T-cell (primary cell): ENCODE results near the gene PARD6A. TPM values are rescaled to one million over a fixed set of nuclear protein-coding genes. Genes with fewer than 3 reads are reported as not detected.

Experiments used
- ATAC-seq, 4 experiments: fragments of 200-7000 bp in 3 of 4; fragments of 150-1000 bp in 1 of 4; cut with Tn5 transposase; replicated peaks in 1 of 4; 1 replicate in 3 of 4; 2 replicates in 1 of 4; pipeline ENCODE4 v1.10.0; 2021; ENCODE audit warnings: moderate library complexity in 3 of 4, mild to moderate bottlenecking in 2 of 4, moderate number of reproducible peaks in 1 of 4
- CTCF ChIA-PET, 2 donors: fragments of 300-600 bp; sonication (Branson Sonifier 250); formaldehyde crosslinking; loops; one replicate each; lab custom pipeline; 2022; ENCODE audit warnings: antibody characterized with exemption in 2 of 2; lab: Charles Lee
- POLR2A ChIA-PET, 2 donors: fragments of 300-600 bp; sonication (Branson Sonifier 250); formaldehyde crosslinking; loops; one replicate each; lab custom pipeline; 2022; ENCODE audit warnings: antibody characterized with exemption in 2 of 2; lab: Charles Lee
- DNase-seq, 35 experiments: peaks; one replicate each; pipeline versions ENCODE4 v3.0.0 to v3.0.0-alpha.2; 2013 to 2023
- H3K27ac ChIP-seq: one replicate; pipeline ENCODE4 v1.5.1; 2013; ENCODE audit warnings: low read length
- H3K27me3 ChIP-seq, 2 experiments: replicated peaks in 1 of 2; 1 replicate in 1 of 2; 2 replicates in 1 of 2; pipeline versions ENCODE4 v1.6.1 to v1.7.0; 2013; ENCODE audit warnings: low read length in 1 of 2, mixed read lengths in 1 of 2; ENCODE audit not compliant: control insufficient read depth in 2 of 2, insufficient read depth in 2 of 2; ENCODE audit errors: extremely low read depth in 1 of 2
- H3K36me3 ChIP-seq, 2 donors: 1 replicate in 1 of 2; 2 replicates in 1 of 2; pipeline versions ENCODE4 v1.6.1 to v1.7.0; 2013; ENCODE audit warnings: low read length in 1 of 2; ENCODE audit not compliant: control insufficient read depth in 2 of 2, insufficient read depth in 1 of 2; ENCODE audit errors: extremely low read depth in 1 of 2
- H3K4me1 ChIP-seq, 2 experiments: 1 replicate in 1 of 2; 2 replicates in 1 of 2; pipeline versions ENCODE4 v1.6.1 to v1.7.0; 2013; ENCODE audit warnings: low read length in 2 of 2, mixed read lengths in 1 of 2; ENCODE audit not compliant: insufficient read depth in 2 of 2, control insufficient read depth in 1 of 2; ENCODE audit errors: extremely low read depth in 1 of 2
- H3K4me3 ChIP-seq, 2 donors: 1 replicate in 1 of 2; 2 replicates in 1 of 2; pipeline versions ENCODE4 v1.5.1 to v1.7.0; 2013; ENCODE audit warnings: mild to moderate bottlenecking in 2 of 2, low read length in 1 of 2, moderate library complexity in 1 of 2; ENCODE audit not compliant: control insufficient read depth in 1 of 2; ENCODE audit errors: extremely low read depth in 1 of 2
- H3K9me3 ChIP-seq: 2 replicates; pipeline ENCODE4 v1.7.0; 2013
- H3K27ac Mint-ChIP-seq, 2 donors: one replicate each; pipeline ENCODE4 v1.8.0; 2020 to 2021; ENCODE audit warnings: mild to moderate bottlenecking in 2 of 2, mixed read lengths in 2 of 2
- H3K27me3 Mint-ChIP-seq, 2 donors: one replicate each; pipeline ENCODE4 v1.8.0; 2021 to 2022; ENCODE audit warnings: mixed read lengths in 2 of 2
- H3K36me3 Mint-ChIP-seq: one replicate; pipeline ENCODE4 v1.8.0; 2021; ENCODE audit warnings: mixed read lengths
- H3K4me1 Mint-ChIP-seq, 3 donors: one replicate each; pipeline ENCODE4 v1.8.0; 2020 to 2022; ENCODE audit warnings: mixed read lengths in 3 of 3, mild to moderate bottlenecking in 1 of 3
- H3K4me3 Mint-ChIP-seq, 3 donors: one replicate each; pipeline ENCODE4 v1.8.0; 2020 to 2022; ENCODE audit warnings: mild to moderate bottlenecking in 3 of 3, mixed read lengths in 3 of 3, moderate library complexity in 3 of 3
- H3K9me3 Mint-ChIP-seq, 3 donors: one replicate each; pipeline ENCODE4 v1.8.0; 2020 to 2022; ENCODE audit warnings: mixed read lengths in 3 of 3
- WGBS: methylation state at CpG from one replicate; pipeline ENCODE4 v1.1.5; 2013; ENCODE audit warnings: missing lambda C conversion rate; ENCODE audit not compliant: insufficient coverage; 5-methylcytosine and 5-hydroxymethylcytosine counted together
- total RNA-seq, 35 experiments: library from RNA in 6 of 35; stranded (reverse) in 6 of 35; fragments of 120-200 nt in 1 of 35; gene quantifications; one replicate each; pipeline versions ENCODE4 v1.2.1 to v1.2.4 and lab custom pipeline; 2013 to 2026

PARD6A gene
- total RNA-seq, 5 donors from 2014 or later (not counting 1 experiment from before 2014, with no cell fraction given) = 2.9 to 10.6 (median 7.6) TPM

DNA sequence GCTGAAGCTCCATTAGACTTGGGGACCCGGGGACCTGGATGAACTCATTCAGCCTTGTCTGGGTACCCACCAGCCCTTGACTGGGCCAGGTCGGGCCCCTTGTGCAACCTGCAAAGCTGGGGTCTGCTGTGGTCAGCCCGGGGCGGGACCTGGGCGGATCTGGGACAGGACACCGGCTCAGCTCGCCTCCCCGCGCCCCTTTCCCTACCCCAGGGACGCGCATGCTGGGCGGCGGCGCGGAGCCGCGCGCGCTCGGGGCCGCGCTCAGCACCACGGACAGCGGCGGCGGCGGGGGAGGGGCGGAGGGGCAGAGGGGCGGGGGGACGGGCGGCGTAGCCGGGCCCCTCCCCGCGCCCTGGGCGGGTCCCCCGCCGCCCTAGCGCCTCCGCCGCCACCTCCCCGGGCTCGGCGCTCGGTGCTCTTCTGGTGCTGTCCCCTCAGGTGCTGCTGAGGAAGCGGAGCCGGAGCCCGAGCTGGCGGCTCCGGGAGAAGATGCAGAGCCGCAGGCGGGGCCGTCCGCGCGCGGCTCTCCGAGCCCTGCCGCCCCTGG lies 8.1 kb upstream of the PARD6A start:
- no peaks in the 10 kb centered on the region for H3K27me3 ChIP-seq
- POLR2A ChIA-PET = no interaction called here
- H3K4me3 ChIP-seq = no peak overlapping the region
- no peak overlapping the region for H3K27ac ChIP-seq
- Mint-ChIP-seq H3K4me3 (no peak overlapping the region), H3K9me3 (no peaks in the 10 kb centered on the region), H3K27ac (peak overlapping the region in 1 of 2 donors; percentile 71), H3K36me3 (peaks cover 38% of the 10 kb centered on the region), H3K4me1 (peaks cover 1 to 18% (median 14%) of the 10 kb centered on the region in 3 donors), H3K27me3 (no peaks in the 10 kb centered on the region)
- peak in 1 of 4 experiments; percentile 17 for ATAC-seq
- peaks cover 26 to 82% of the 10 kb centered on the region in 2 donors for H3K36me3 ChIP-seq
- 93% methylated on average over 50 of the region's 59 CpGs for WGBS
- no peak for DNase-seq
- no peaks in the 10 kb centered on the region for H3K9me3 ChIP-seq
- CTCF ChIA-PET = no interaction called here
- no peaks in the 10 kb centered on the region for H3K4me1 ChIP-seq

DNA sequence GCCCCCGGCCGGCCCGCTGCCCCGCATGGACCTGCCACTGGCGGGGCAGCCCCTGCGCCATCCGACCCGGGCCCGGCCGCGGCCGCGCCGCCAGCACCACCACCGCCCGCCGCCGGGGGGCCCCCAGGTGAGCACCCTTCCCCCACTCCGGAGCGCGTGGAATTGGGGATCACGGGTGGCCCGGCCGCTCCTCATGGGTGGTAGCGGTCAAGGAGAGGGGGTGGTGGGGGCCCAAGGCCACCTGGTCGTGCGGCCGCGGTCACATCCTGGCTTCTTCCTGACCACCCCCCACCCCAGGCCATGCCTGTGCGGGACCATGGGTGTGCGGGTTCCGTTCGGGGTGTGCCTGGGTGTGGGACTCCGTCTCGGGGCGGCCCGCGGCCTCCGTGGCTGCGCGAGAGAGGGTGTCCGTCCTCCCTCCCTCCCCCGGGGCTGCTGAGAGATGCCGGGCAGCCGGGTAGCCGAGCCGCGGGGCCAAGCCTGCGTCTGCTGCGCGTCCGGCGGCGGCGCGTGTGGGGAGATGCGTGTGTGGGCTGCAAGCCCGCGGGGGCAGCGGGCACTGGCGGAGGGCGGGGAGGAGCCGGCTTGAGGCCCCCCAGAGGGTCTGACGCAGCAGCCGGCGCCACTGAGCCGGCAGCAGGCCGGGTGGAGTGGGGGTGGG lies 7.5 kb upstream of the PARD6A start:
- H3K4me1 ChIP-seq = peaks cover 0 to 3% of the 10 kb centered on the region in 2 experiments
- no peaks in the 10 kb centered on the region for H3K27me3 Mint-ChIP-seq
- no peaks in the 10 kb centered on the region for H3K9me3 Mint-ChIP-seq
- no peak overlapping the region for H3K4me3 Mint-ChIP-seq
- no peak overlapping the region for H3K27ac Mint-ChIP-seq
- WGBS = 97% methylated on average over 43 of the region's 68 CpGs
- POLR2A ChIA-PET = no interaction called here
- DNase-seq (no peak), ATAC-seq (no peak)
- peaks cover 1 to 24% (median 14%) of the 10 kb centered on the region in 3 donors for H3K4me1 Mint-ChIP-seq
- CTCF ChIA-PET = no interaction called here
- no peak overlapping the region for H3K27ac ChIP-seq
- H3K4me3 ChIP-seq = no peak overlapping the region
- H3K36me3 ChIP-seq = peaks cover 26 to 79% of the 10 kb centered on the region in 2 donors
- H3K27me3 ChIP-seq = no peaks in the 10 kb centered on the region
- no peaks in the 10 kb centered on the region for H3K9me3 ChIP-seq
- peaks cover 38% of the 10 kb centered on the region for H3K36me3 Mint-ChIP-seq

DNA sequence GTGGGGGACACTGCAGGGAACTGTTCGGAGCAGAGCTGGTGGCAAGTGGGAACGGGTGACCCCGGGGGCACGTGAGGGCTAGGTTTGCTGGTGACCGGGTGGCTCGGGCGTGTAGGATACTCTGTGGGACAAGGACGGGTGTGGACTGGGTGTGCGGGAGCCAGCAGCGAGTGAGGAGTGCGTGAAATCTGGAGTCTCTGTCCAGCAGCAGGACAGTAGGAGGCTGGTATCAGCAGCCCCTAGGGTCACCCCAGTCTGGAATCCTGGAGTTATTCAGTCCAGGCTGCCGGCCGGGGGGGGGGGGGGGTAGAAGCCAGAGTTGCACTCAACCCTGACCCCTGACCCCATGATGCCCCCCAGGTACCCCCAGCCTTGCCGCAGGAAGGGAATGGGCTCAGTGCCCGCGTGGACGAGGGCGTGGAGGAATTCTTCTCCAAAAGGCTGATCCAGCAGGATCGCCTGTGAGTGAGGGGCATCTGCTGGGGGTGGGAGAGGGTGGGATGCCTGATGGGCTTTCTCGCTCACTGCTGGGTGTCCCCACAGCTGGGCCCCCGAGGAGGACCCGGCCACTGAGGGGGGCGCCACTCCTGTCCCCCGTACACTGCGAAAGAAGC lies 6.9 kb upstream of the PARD6A start:
- ChIA-PET POLR2A (no interaction called here), CTCF (no interaction called here)
- H3K4me1 ChIP-seq = peaks cover 2 to 10% of the 10 kb centered on the region in 2 experiments
- peaks cover 26 to 74% of the 10 kb centered on the region in 2 donors for H3K36me3 ChIP-seq
- H3K4me3 ChIP-seq = no peak overlapping the region
- ATAC-seq (no peak), DNase-seq (no peak)
- 95% methylated on average over 22 of the region's 25 CpGs for WGBS
- Mint-ChIP-seq H3K4me1 (peaks cover 5 to 28% (median 18%) of the 10 kb centered on the region in 3 donors), H3K4me3 (no peak overlapping the region), H3K9me3 (no peaks in the 10 kb centered on the region), H3K27ac (no peak overlapping the region), H3K27me3 (no peaks in the 10 kb centered on the region), H3K36me3 (peaks cover 38% of the 10 kb centered on the region)
- no peak overlapping the region for H3K27ac ChIP-seq
- H3K9me3 ChIP-seq = no peaks in the 10 kb centered on the region
- no peaks in the 10 kb centered on the region for H3K27me3 ChIP-seq

DNA sequence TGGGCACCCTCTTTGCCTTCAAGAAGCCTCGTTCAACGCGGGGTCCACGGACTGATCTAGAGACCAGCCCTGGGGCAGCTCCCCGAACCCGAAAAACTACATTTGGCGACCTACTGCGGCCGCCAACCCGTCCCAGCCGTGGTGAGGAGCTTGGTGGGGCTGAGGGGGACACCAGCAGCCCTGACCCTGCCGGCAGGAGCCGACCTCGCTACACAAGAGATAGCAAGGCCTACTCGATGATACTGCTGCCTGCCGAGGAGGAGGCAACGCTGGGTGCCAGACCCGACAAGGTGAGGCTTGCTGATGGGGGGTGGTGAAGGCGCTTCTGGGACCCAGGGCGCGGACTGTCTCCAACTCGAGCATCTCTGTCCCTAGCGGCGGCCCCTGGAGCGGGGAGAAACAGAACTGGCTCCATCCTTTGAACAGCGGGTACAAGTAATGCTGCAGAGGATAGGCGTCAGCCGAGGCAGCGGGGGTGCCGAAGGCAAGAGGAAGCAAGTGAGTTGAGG lies 6.3 kb upstream of the PARD6A start:
- Histone ChIP-seq H3K36me3 (peaks cover 26 to 69% of the 10 kb centered on the region in 2 donors), H3K4me1 (peaks cover 5 to 15% of the 10 kb centered on the region in 2 experiments), H3K9me3 (no peaks in the 10 kb centered on the region), H3K27me3 (no peaks in the 10 kb centered on the region), H3K4me3 (no peak overlapping the region), H3K27ac (no peak overlapping the region)
- ChIA-PET POLR2A (no interaction called here), CTCF (no interaction called here)
- peaks cover 38% of the 10 kb centered on the region for H3K36me3 Mint-ChIP-seq
- no peak for DNase-seq
- no peaks in the 10 kb centered on the region for H3K9me3 Mint-ChIP-seq
- WGBS = 96% methylated on average over 30 of the region's 30 CpGs
- no peak overlapping the region for H3K27ac Mint-ChIP-seq
- peaks cover 9 to 33% (median 24%) of the 10 kb centered on the region in 3 donors for H3K4me1 Mint-ChIP-seq
- H3K4me3 Mint-ChIP-seq = no peak overlapping the region
- no peaks in the 10 kb centered on the region for H3K27me3 Mint-ChIP-seq
- no peak for ATAC-seq

DNA sequence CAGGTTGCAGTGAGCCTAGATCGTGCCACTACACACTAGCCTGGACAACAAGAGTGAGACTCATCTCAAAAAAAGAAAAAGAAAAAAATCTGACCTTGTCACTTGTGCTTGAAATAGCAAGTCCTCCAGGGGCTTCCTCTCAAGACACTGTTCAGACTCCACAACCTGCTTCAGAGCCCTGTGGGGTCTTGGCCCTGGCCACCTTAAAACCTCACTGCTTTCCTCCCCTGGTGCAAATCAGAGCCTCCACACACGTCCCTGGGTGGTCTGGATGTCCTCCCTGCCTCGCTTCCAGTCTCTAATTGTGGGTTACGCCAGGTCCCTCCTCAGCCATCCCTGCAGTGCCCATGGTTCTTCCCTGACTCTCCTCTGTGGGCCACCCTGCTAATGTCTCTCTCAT lies 5.4 kb upstream of the PARD6A start:
- no peak overlapping the region for H3K4me3 ChIP-seq
- peaks cover 31% of the 10 kb centered on the region for H3K36me3 Mint-ChIP-seq
- no peaks in the 10 kb centered on the region for H3K27me3 Mint-ChIP-seq
- no peaks in the 10 kb centered on the region for H3K9me3 Mint-ChIP-seq
- peaks cover 5 to 19% of the 10 kb centered on the region in 2 experiments for H3K4me1 ChIP-seq
- no peaks in the 10 kb centered on the region for H3K27me3 ChIP-seq
- POLR2A ChIA-PET = no interaction called here
- H3K4me1 Mint-ChIP-seq = peaks cover 8 to 32% (median 25%) of the 10 kb centered on the region in 3 donors
- peaks cover 22 to 60% of the 10 kb centered on the region in 2 donors for H3K36me3 ChIP-seq
- WGBS = 89% methylated on average over 4 of the region's 4 CpGs
- no peak overlapping the region for H3K4me3 Mint-ChIP-seq
- H3K27ac Mint-ChIP-seq = peak overlapping the region in 1 of 2 donors; percentile 60
- ATAC-seq (no peak), DNase-seq (no peak)
- H3K9me3 ChIP-seq = no peaks in the 10 kb centered on the region
- CTCF ChIA-PET = interaction anchor here in 1 of 2 donors (1.2 kb wide), 1 partner anchor 14 kb away, joined by 3 read pairs; no protein-coding TSS in a partner anchor
- no peak overlapping the region for H3K27ac ChIP-seq

DNA sequence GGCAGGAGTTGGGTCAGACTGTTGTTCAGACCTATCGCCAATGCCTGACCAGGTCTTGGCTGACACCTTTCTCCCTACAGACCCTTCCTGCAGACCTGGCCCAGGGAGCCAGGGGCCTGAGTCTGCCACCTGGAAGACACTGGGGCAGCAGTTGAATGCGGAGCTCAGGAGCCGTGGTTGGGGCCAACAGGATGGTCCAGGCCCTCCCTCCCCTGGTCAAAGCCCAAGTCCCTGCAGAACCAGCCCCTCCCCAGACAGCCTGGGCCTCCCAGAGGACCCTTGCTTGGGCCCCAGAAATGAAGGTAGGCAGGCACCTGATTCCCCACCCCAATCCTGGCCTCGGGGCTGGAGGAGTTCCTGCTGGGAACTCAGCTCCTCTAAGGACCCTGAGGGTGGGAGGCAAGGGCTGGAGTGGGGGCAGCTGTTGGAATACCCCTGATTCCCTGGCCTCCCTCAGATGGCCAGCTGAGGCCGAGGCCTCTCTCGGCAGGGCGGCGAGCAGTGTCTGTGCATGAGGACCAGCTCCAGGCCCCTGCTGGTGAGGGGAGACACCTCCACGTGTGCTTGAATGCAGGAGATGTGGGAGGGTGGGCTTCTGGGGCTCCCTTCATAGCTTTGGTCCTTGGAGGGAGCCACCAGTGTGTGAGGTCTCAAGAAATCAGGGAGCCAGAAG lies 4.3 kb upstream of the PARD6A start:
- Histone ChIP-seq H3K9me3 (no peaks in the 10 kb centered on the region), H3K27ac (no peak overlapping the region), H3K4me1 (peaks cover 5 to 25% of the 10 kb centered on the region in 2 experiments), H3K27me3 (no peaks in the 10 kb centered on the region), H3K4me3 (no peak overlapping the region), H3K36me3 (peaks cover 16 to 49% of the 10 kb centered on the region in 2 donors)
- H3K4me3 Mint-ChIP-seq = no peak overlapping the region
- DNase-seq = no peak
- no peak overlapping the region for H3K27ac Mint-ChIP-seq
- peaks cover 13 to 31% (median 25%) of the 10 kb centered on the region in 3 donors for H3K4me1 Mint-ChIP-seq
- ChIA-PET POLR2A (no interaction called here), CTCF (interaction anchor here in 1 of 2 donors (0.6 to 1.2 kb wide), 2 partner anchors 13 to 1698 kb away, joined by 3 read pairs; no protein-coding TSS in a partner anchor)
- H3K36me3 Mint-ChIP-seq = peaks cover 22% of the 10 kb centered on the region
- H3K27me3 Mint-ChIP-seq = no peaks in the 10 kb centered on the region
- 90% methylated on average over 7 of the region's 9 CpGs for WGBS
- ATAC-seq = no peak
- H3K9me3 Mint-ChIP-seq = no peaks in the 10 kb centered on the region
